Loucy (cell line): Measurements from ENCODE around the gene TCF7L2.

Experiments used
- H2AFZ ChIP-seq: fragments of 200-600 bp; sonication (generic); 2 replicates; pipeline ENCODE4 v1.6.0; 2016; ENCODE audit warnings: antibody characterized with exemption, mild to moderate bottlenecking, low read length, moderate library complexity
- H3F3A ChIP-seq: fragments of 200-600 bp; 2 replicates; pipeline ENCODE4 v1.6.0; 2016; ENCODE audit warnings: antibody characterized with exemption, low read depth, mild to moderate bottlenecking
- H3K27me3 ChIP-seq: fragments of 200-600 bp; sonication (generic); 2 replicates; pipeline ENCODE4 v1.6.1; 2014; ENCODE audit warnings: low read length, mild to moderate bottlenecking; ENCODE audit not compliant: insufficient read depth, poor library complexity, severe bottlenecking
- H3K36me3 ChIP-seq: fragments of 200-600 bp; sonication (generic); 2 replicates; pipeline ENCODE4 v1.6.1; 2016; ENCODE audit warnings: low read length; ENCODE audit not compliant: insufficient read depth
- H3K4me1 ChIP-seq: fragments of 200-600 bp; sonication (generic); 2 replicates; pipeline ENCODE4 v1.5.1; 2014; ENCODE audit warnings: low read length, mild to moderate bottlenecking; ENCODE audit not compliant: insufficient read depth, poor library complexity, severe bottlenecking
- H3K4me2 ChIP-seq: fragments of 200-600 bp; sonication (generic); 2 replicates; pipeline ENCODE4 v1.6.0; 2014; ENCODE audit warnings: antibody characterized with exemption, low read length, low read depth, mild to moderate bottlenecking; ENCODE audit not compliant: poor library complexity, severe bottlenecking
- H3K4me3 ChIP-seq: fragments of 200-600 bp; sonication (generic); 2 replicates; pipeline ENCODE4 v1.5.1; 2014; ENCODE audit warnings: low read length, mild to moderate bottlenecking, mixed read lengths; ENCODE audit not compliant: poor library complexity, severe bottlenecking
- H3K79me2 ChIP-seq: fragments of 200-600 bp; sonication (generic); 2 replicates; pipeline ENCODE4 v1.6.1; 2014; ENCODE audit warnings: low read length; ENCODE audit not compliant: insufficient read depth
- H3K9ac ChIP-seq: fragments of 200-600 bp; sonication (generic); 2 replicates; pipeline ENCODE4 v1.6.0; 2014; ENCODE audit warnings: mild to moderate bottlenecking, low read depth, low read length, moderate library complexity; ENCODE audit not compliant: poor library complexity, severe bottlenecking
- H3K9me2 ChIP-seq: fragments of 200-600 bp; sonication (generic); replicated peaks from 2 replicates; pipeline ENCODE4 v1.6.1; 2016; ENCODE audit warnings: low read depth, low read length, mixed read lengths
- H3K9me3 ChIP-seq: fragments of 200-600 bp; sonication (generic); 2 replicates; pipeline ENCODE4 v1.6.1; 2014; ENCODE audit warnings: mild to moderate bottlenecking, antibody characterized with exemption, low read length, low read depth; ENCODE audit not compliant: insufficient read depth
- H4K20me1 ChIP-seq: fragments of 200-600 bp; sonication (generic); 2 replicates; pipeline ENCODE4 v1.6.0; 2014; ENCODE audit warnings: antibody characterized with exemption, low read length, mild to moderate bottlenecking; ENCODE audit not compliant: insufficient read depth, poor library complexity, severe bottlenecking
- EZH2phosphoT487 ChIP-seq: fragments of 200-600 bp; IDR thresholded peaks from 2 replicates; pipeline ENCODE4 v1.6.1; 2018; ENCODE audit warnings: antibody characterized with exemption, mild to moderate bottlenecking, moderate library complexity, borderline replicate concordance
- TF ChIP-seq, protein P1 (sequence below): fragments of 200-600 bp; sonication (generic); conservative IDR thresholded peaks from 2 replicates; pipeline ENCODE4 v1.5.1; 2014; ENCODE audit warnings: mild to moderate bottlenecking, antibody characterized with exemption, low read length

The TCF7L2 gene

DNA sequence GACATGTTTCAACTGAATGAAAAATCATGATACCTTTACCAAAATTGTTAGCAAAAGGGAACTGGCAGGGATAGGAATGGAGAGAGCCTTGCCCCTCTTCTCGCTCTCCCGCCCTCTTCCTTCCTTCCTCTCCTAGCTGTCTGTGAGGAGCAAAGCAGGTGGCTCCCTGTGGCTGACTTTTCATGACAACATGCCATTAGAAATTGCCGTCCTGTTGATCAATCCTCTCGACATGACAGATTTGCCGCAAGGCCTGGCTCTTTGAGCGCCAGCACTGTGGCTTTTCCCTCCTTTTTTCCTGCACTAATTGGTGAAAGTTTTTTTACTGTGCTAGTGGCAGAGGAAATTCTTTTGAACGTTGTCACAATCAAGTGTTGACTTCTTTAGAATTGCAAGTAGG, 171.1 kb downstream of the TCF7L2 start:
- Histone ChIP-seq H3K27me3 (no peaks in the 10 kb centered on the region), H3K36me3 (no peaks in the 10 kb centered on the region), H3K9me2 (no peaks in the 10 kb centered on the region), H3F3A (no peaks in the 10 kb centered on the region), H3K4me1 (peaks cover 14% of the 10 kb centered on the region), H2AFZ (no peak overlapping the region), H4K20me1 (no peaks in the 10 kb centered on the region), H3K9me3 (no peaks in the 10 kb centered on the region), H3K4me2 (no peak overlapping the region), H3K79me2 (no peaks in the 10 kb centered on the region), H3K9ac (no peak overlapping the region), H3K4me3 (no peak overlapping the region)
- no peak for TF ChIP-seq EZH2phosphoT487
- TF ChIP-seq, protein P1, sequence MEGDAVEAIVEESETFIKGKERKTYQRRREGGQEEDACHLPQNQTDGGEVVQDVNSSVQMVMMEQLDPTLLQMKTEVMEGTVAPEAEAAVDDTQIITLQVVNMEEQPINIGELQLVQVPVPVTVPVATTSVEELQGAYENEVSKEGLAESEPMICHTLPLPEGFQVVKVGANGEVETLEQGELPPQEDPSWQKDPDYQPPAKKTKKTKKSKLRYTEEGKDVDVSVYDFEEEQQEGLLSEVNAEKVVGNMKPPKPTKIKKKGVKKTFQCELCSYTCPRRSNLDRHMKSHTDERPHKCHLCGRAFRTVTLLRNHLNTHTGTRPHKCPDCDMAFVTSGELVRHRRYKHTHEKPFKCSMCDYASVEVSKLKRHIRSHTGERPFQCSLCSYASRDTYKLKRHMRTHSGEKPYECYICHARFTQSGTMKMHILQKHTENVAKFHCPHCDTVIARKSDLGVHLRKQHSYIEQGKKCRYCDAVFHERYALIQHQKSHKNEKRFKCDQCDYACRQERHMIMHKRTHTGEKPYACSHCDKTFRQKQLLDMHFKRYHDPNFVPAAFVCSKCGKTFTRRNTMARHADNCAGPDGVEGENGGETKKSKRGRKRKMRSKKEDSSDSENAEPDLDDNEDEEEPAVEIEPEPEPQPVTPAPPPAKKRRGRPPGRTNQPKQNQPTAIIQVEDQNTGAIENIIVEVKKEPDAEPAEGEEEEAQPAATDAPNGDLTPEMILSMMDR, result no peak

- Histone ChIP-seq H3K4me2 (no peak overlapping the region), H3K9ac (no peak overlapping the region), H3K4me1 (peaks cover 17% of the 10 kb centered on the region), H3F3A (no peaks in the 10 kb centered on the region), H3K4me3 (no peak overlapping the region), H4K20me1 (no peaks in the 10 kb centered on the region), H3K27me3 (no peaks in the 10 kb centered on the region), H2AFZ (no peak overlapping the region), H3K36me3 (no peaks in the 10 kb centered on the region), H3K9me3 (no peaks in the 10 kb centered on the region), H3K79me2 (no peaks in the 10 kb centered on the region), H3K9me2 (no peaks in the 10 kb centered on the region)
- TF ChIP-seq EZH2phosphoT487, result no peak
- TF ChIP-seq, protein P1, result no peak
Measured at GRCh38 chr10:113122947-113123346, 172.9 kb downstream of the TCF7L2 start.

GRCh38 chr10:113124724-113125123, 174.7 kb downstream of the TCF7L2 start:
- H3K79me2 ChIP-seq, result no peaks in the 10 kb centered on the region
- H3K36me3 ChIP-seq, result no peaks in the 10 kb centered on the region
- H3K9ac ChIP-seq, result no peak overlapping the region
- no peaks in the 10 kb centered on the region for H3K27me3 ChIP-seq
- no peaks in the 10 kb centered on the region for H3K9me2 ChIP-seq
- no peaks in the 10 kb centered on the region for H4K20me1 ChIP-seq
- no peaks in the 10 kb centered on the region for H3F3A ChIP-seq
- H3K9me3 ChIP-seq, result no peaks in the 10 kb centered on the region
- H3K4me2 ChIP-seq, result no peak overlapping the region
- peaks cover 17% of the 10 kb centered on the region for H3K4me1 ChIP-seq
- H2AFZ ChIP-seq, result no peak overlapping the region
- TF ChIP-seq, protein P1, result no peak
- TF ChIP-seq EZH2phosphoT487, result no peak
- H3K4me3 ChIP-seq, result no peak overlapping the region
